Esophagus squamous epithelium (tissue), 4 donors: ENCODE data around the gene AIF1.
"Not testable (repeated sequence)": the region's sequence is repeated elsewhere in the genome, so short reads cannot be mapped to it uniquely, and the experiment has no call there.

Experiments used
- POLR2A ChIP-seq, 4 donors: fragments of 450-650 bp; IDR thresholded peaks; one replicate each; pipeline ENCODE4 v1.6.1; 2017; ENCODE audit warnings: antibody characterized with exemption in 4 of 4, mild to moderate bottlenecking in 4 of 4, moderate library complexity in 3 of 4
- TF ChIP-seq, protein P1 (sequence below), 6 experiments: fragments of 450-650 bp in 4 of 6; fragments of 200-600 bp in 2 of 6; sonication (generic) in 2 of 6; IDR thresholded peaks; one replicate each; pipeline ENCODE4 v1.5.1; 2016 to 2019; ENCODE audit warnings: antibody characterized with exemption in 6 of 6, mild to moderate bottlenecking in 4 of 6, moderate library complexity in 4 of 6

- TF ChIP-seq POLR2A (IDR thresholded peaks at IDR 0.05), result not testable (repeated sequence)
- TF ChIP-seq, protein P1, sequence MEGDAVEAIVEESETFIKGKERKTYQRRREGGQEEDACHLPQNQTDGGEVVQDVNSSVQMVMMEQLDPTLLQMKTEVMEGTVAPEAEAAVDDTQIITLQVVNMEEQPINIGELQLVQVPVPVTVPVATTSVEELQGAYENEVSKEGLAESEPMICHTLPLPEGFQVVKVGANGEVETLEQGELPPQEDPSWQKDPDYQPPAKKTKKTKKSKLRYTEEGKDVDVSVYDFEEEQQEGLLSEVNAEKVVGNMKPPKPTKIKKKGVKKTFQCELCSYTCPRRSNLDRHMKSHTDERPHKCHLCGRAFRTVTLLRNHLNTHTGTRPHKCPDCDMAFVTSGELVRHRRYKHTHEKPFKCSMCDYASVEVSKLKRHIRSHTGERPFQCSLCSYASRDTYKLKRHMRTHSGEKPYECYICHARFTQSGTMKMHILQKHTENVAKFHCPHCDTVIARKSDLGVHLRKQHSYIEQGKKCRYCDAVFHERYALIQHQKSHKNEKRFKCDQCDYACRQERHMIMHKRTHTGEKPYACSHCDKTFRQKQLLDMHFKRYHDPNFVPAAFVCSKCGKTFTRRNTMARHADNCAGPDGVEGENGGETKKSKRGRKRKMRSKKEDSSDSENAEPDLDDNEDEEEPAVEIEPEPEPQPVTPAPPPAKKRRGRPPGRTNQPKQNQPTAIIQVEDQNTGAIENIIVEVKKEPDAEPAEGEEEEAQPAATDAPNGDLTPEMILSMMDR (IDR thresholded peaks at IDR 0.05), result not testable (repeated sequence)
These were observed 24.3 kb upstream of the AIF1 start for GRCh38 chr6:31590691-31591090.
